ENCODE results near the gene SNPH.

Gene SNPH

DNA sequence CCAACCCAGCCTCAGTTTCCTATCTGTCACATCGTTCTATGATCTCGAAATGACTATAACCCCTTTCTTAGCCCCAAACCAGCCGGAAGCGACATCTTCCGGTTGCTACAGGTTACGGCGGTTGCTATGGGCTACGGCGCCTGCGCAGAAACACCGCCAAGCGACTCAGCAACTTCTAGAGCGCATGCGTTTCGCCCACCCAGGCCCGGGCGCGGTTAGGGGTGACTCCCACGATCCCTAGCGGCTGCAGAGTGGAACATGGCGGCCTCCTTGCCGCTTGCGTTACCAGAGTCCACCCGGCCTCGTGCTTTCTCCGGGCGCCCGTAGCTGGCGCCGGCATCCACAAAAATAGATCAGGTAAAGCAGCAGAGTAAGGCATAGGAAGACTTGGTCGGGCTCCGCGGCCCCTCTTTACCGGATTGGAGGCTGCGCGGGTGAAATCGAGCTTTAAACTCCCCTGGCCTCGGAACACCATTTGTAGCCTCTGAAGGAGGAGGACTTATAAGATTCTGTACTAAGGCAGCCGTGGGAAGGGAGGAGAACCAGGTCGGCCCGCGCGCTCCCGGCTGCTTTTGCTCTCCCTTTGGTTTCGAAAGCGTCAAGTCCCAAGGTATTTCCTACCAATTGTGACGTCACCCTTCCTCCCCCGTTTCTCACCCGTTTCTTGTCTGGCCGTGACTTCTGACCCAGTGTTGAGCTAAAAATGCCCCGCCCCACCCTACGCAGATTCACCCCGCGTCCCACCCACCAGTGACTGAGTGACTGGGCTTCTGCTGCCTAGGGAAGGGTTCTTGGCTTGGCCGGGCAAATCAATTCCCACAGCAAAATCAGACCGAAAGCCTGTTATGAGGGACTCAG, 59.3 kb downstream of the SNPH start:
- DNase-seq = peak; percentile 97 to 98 (median 98)

DNA sequence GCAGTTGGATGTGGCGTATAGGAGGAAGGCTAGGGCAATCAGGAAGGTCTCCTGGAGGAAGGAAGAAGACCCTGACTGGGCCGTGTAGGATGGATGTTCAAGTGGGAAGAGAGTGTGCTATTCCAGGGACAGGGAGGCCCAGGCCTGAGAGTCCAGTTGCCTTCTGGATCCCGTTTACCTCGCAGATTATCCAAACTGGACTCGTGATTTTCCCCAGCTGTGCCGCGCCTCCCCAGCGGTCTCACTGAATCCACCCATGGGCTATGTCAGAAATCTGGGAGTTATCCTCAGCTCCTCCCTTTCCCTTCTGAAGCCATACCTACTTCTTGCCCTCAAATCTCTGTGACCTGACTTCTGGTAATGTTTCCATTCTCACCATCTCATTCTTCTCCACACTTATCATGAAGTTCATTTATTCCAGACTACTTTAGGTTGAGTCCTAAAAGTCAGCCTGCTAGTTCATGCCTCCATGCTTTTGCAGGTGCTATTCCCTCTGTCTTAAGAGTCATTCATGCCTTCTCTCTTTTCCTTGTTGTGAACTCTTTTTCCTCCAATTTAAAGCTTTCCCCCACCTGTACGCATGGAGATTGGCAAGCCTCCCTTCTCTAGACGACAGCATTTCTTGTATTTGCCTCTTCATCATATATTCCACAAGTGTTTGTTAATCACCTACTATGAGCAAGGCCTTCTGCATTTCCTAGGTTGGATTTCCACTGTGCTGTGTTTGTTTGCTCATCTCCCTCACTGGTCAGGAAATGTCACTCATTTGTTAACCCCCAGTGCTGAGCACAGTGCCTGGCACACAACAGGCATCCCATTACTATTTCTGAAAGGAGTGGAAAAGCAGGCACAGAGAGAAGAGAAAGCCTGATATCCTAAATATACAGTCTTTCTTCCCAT, 60.2 kb downstream of the SNPH start:
- DNase-seq = no peak

DNA sequence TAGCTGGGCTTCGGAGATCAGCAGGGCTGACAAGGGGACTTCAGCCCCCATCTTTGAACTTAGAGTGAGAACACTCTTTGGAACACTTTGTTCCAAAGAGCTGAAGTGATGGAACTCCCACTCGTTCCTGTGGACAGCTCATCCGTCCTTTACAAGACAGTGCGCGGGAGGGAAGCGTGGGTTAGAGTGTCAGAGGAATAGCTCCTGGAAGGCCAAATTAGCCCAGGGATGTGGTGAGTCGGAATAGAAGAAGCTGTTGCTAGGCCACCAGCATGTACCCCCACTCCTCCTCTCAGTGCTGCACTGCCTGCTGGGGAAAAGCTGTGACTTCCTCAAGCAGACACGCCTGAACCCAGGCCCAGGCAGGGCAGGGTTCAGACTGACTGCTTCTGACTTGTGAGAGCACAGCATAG, 61.2 kb downstream of the SNPH start:
- DNase-seq = no peak

DNA sequence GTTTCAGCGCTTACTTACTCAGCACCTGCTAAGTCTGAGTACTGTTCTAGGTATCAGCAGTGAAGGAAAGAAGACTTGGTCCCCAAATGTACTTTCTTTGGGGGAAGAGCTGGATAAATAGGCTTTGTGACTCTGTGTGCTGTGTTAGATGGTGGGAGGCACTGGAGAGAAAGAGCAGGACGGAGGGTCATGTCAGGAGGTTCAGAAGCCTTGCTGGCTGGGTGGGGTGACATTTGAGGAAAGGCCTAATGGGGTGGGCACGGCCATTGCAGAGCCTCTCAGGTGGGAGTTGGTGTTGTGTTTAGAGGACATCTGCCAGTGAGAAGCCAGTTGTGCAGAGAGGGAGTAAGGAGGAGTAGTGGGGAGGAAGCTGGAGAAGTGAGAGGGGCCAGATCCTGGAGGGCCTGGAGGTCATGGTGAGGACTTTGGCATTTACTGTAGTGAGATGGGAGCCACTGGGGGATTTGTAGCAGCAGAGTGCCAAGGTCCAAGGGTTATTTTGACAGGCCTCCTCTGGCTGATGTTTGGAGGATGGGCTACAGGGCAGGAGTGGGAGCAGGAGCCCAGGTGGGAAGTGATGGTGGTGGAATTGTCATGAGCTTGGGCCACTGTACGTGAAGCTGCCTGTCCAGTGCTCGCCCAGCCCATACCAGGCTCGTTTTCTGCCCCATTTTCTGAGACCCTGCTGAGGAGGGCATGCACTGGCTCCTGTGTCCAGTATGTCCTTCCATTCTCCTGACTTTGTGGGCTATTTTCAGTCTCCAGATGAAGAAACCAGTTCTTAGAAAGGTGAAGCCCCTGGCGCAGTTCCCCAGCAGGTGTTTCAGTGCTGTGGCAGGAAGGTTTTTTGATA, 62.0 kb downstream of the SNPH start:
- DNase-seq = no peak

DNA sequence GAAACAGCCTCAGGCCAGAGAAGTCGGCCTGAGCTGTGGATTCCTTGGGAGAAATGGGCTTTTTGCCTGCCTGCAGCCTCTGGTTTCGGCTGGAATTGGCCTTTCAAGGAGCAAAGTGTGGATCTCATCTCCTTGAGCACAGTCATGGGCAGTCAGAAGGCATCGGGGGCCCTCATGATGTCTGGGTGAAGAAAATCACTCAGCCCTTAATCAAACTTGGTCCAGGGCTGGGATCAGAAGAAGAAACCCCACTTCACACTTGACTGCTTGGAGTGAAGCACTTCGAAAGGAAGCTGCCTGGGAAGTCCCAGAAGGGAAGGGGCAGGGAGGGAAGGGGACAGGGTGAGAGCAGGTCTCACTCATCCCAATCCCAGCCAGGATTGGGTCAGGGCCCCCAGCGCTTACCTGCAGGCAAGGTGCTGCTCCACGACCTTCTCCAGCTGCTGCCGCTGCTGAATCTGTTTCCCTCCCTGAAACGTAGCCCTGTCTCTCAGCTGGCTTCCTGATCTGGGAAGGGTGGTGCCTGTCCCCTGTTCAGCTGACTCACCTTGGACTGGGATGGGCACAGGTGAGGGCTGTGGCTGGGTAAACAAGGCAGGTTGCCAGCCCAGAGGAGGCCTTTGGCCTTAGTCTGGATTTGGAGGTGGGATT, 62.7 kb downstream of the SNPH start, which contains the start of gene SDCBP2:
SDCBP2 (minus strand) TSS at position 460 of the 651 bp plus-strand sequence. CDS start 8,723 bp downstream, outside the sequence.
- no peak for DNase-seq

DNA sequence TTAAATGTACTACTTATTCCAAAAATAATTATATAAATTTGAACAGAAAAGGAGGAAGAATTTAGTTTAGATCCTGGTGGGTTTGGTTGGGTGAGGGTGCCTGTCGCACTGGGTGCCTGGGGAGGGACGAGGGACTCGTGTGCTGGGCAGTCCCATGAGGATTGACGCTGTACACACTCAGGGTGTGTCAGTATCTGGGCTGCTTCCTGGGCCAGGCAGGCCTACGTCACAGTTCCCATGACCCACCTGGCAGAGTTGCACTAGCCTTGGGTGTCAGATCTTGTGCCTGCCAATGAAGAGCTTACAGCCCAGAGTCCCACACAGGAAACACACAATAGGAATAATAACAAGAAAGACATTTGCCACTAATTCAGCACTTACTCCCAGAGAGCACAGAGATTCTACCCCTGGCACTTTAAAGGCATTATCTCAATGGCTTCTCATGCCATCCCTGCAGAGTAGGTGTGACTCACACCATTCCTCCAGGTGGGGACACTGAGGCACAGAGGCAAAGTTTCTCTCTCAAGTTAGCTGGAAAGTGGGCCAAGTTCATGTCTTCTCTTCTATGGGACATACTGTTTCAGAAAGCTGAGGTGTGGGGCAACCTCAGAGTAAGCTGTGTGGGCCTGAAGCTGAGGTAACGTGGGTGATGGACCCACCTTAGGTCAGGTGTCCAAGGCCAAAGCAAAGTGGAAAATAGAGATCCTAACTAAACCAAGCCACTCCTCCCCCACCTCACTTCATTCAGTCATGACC, 64.2 kb downstream of the SNPH start:
- no peak for DNase-seq

DNA sequence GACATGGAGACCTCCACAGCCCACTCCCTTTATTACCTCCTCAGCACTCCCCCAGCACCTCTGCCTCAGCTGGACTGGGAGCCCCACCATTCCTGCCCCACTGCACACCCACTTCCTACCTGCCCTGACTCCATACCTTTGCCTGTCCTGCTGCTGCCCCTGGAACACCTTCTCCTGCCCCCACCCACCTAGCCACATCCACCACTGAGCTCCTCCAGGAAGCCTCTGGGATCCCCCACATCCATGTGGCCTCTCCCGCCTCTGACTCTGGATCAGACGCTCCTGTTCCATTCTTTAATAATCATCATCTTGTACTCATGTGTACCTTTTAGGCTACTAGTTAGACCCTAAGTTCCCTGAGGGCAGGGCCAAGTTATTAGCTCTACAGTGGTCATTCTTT, 65.0 kb downstream of the SNPH start:
- no peak for DNase-seq

DNA sequence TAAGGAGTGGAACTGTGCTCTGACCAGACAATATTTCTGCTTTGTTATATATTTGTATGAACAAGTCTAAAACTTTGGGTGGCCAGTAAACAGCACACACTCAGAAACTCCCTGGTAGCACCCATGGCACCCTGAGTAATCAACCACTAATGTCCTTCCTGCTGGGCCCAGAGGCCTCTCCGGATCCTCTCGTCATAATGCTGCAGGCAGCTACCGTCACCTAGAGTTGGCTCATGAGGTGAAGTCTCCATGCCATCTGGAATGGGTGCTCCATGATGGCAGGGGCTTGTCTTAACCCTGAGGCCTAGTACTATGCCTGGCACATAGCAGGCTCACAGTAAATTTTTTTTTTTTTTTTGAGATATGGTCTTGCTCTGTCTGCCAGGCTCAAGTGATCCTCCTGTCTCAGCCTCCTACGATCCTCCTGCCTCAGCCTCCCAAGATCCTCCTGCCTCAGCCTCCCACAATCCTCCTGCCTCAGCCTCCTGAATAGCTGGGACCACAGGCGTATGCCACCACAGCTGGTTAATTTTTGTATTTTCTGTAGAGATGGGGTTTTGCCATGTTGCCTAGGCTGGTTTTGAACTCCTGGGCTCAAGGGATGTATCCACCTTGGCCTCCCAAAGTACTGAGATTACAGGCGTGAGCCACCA, 65.8 kb downstream of the SNPH start:
- no peak for DNase-seq

DNA sequence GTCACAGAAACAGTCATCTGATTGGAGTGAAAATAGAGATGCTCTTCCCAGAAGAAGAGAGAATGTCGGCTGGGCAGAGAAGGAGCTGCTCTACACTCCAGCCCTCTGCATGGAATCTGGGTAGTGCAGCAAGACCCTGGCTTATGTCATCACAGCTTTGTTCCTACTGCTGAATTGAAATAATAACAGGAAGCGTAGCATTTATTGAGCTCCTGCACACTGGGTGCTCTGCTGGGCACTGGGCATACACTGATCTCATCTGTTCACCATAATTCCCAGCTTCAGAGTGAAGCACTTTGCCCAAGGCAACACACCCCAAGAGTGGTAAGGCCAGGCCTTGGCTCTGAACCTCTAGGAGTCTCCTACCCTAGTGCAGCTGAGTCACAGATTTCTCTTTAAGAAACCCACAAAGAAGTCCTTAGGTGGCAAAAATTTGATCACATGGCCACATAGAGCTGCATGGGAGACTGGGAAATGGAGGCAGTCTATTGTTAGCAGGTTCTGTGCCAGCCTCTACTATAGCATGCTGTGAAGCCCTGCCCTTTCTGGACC, 66.7 kb downstream of the SNPH start:
- DNase-seq = no peak

DNA sequence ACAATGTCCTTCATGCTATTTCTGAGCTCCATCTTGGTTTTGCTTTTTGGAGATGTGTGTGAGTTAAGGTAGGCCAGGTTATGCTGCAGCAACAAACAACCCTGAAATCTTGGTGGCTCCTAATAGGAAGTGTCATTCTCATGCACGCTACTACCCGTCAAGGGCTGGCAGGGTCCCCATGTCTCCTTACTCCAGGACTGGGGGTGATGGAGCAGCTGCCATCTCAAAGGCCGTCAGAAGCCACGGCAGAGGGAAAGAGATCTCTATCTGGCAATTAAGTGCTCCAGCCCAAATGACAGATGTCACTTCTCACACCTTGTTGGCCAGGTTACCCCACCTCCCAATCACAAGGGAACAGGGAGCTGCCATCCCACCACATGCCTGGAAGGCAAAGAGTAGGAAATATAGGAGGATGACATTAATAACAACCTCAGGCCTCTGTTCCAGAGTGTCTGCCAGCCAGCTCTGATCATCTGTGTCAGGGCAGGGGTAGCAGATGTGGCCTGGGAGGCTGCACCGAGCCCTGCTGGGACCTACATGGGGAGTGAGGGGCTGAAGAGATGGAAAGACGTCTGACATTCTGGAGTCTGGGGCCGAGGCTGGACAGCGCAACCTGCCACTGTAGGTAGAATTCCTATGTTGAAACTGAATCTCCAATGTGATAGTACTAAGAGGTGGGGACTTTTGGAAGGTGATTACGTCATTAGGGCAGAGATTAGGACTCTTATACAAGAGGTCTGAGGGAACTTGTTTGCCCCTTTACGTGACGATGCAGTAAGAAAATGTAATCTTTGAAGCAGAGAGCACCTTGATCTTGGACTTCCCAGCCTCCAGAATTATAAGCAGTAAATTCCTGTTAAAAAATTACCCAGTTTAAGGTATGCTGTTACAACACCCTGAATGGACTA, 67.6 kb downstream of the SNPH start:
- DNase-seq = no peak

DNA sequence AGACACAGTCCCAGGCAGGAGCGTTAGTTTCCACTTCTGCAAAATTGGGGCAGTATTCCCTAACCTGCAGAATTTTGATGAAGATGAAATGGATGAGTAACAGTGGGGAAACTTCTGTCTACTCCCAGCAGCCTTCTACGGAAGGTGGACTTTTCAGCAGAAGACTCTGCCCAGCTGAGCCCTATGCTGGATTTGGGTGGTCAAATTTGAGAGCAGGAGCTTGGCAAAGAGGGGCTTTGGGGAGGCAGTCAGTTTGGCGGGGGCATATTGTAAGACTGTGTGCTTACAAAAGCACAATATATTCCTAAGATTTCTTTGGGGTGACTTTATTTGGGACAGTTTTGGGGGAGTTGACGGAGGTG, 68.3 kb downstream of the SNPH start:
- DNase-seq = no peak

DNA sequence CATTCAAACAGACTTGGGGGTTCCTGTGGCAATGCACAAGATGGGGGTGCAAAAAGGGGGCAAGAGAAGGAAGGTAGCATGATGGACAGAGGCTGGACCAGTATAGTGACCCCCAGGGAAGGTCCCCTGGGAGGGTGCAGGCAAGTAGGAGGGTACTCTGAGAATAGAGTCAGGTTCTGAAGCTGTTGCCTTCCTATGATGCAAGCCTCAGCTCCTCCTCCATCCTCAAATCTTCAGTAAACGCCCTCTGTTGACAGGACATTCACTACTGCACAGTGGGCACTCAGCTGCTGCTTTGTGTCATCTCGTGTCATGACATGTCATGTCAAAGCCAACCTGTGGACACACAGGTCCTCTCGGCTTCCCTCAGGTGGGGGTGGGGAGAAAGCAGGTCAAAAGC, 68.7 kb downstream of the SNPH start:
- DNase-seq = no peak

DNA sequence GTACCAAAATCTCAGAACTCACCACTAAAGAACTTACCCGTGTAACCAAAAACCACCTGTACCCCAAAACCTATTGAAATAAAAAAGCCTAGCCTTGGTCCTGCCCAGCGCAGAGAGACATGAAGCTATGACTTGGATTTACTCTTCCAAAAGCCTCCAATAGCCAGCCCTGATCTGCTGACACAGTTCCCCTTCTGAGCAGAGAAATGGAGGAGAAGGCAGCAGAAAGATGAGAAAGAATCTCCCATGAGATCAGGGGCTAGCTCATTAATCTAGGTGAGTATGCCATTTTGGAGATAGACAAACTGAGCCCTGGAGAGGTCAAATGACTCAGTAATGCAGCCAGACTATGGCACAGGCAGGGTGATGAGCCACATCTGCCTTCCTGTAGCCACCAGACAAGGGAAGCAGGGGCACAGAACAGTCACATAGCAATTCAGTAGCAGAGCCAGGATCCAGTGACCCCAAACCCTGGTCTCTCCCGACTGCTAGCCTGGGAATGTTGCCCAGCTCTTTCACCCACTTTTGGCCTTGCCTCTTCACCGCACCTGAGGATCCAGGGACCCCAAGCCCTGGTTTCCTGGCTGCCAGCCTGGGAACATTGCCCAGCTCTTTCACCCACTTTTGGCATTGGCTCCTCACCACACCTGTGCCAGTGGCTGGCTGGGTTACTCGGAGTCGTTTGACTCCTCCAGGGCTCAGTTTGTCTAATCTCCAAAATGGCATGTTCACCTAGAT, 70.0 kb downstream of the SNPH start:
- no peak for DNase-seq

DNA sequence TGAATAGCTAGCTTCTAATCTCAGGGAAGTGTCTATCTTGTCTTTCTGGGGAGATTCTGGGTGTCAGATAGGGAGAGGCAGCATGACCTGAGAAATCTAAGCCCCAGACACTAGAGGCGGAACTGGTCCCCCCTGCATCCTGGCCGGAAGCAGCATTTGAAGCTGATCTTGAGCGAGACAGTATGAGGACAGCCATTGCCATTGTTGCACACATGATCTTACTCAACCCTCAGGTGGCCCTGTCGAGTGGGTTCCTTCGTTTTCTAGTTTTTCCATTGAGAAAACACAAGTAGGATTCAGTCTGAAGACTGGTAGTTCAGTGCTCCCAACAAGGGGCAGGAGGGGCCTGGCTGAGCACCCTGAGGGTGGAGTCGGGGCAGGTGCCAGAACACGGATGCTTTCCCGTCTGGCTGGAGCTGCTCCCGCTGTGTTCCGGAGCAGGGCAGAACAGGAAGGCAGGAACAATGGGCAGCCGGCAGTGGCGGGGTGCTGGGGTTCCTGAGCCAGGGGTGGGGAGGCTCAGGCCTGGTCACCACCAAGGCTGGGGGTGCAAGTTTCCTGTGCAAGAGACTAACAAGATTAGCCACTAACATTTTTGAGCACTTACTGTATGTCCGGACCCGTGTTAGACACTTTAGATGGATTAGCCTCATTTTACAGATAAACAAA, 70.7 kb downstream of the SNPH start:
- DNase-seq = no peak

DNA sequence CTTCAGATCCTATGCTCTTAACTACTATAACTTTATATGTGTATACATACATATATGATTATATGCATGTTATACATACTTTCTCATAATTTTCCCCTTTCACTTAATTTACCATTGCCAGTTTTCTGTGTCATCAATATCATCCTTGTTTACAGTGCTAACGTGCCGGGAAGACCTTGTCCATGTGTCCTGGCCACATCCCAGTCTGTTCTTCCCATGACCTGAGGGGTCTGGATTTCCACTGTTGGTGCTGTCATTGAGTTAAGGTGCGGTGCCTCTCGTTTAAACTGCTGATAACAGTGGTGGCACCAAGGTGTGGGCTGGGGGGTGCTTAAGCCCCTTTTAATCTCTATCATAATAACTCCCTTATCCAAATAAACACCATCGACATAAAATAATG, 71.3 kb downstream of the SNPH start:
- DNase-seq = no peak

DNA sequence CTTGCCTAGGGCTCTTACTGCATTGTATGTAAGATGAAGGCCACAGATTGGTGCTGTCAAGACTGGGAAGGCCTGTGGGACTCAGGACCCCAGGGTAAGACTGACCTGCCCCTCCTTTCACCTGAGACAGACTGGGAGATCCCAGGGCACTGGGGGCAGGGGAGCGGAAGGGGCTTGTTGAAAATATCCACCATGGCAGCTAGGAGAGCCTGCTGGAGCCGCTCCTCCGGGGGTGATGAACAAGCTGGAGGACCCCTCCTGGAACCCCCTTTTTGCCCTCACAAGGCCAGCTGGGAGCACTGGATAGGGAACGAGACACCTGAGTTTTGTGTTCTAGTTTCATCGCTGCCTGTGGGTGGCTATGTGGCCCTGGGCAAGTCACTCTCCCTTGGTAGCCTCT, 72.0 kb downstream of the SNPH start:
- DNase-seq = no peak

DNA sequence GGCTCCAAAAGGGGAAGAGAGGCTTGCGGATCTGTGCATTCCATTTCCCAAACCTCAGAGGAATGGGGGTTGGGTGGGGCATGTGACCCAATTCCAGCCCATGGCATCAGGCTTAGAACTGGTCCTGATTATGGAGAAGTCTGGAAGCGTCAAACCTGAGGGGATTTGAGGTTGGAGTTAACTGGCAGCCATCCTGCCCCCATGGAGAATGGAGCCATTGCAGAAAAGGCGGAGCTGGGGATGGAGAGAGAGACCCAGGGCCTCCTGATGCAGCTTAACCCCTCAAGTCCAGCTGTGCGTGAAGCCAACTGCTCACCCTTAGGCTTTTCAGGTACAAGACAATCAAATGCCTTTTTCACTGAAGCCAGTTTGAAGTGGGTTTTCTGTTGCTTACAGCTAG, 72.7 kb downstream of the SNPH start:
- DNase-seq = no peak

DNA sequence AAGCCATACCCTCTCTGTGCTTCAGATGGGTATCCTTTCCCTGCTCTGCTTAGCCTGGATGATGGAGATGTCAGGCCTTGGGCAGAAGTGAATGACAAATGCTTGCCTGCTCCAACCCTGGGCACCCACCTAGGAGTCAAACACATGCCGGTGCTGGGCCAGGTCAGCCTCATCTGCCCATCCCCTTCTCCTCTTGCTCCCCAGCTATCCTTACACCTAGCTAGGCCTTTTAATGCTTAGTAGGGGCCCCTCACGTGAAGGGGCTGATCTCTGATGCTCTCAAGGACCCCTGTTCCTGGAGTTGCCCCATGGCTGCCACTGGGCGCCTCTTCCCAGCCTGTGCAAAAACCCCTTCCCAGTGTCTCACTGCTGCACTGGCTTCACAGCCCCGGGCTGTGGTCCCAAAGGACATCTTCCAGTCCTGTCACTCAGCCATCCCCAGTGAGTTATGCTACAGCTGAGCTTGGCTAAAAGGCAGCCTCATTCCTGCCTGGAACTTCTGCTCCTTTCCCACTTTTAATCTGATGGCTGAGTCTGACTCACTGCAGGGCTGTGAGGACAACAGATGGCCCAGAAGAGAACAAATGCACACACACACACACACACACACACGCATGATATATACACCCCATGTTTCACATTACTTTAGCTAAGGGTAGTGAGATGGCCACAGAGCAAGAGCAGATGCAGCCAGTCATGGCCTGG, 75.6 kb downstream of the SNPH start:
- DNase-seq = no peak

Measured in activated naive CD4-positive, alpha-beta T cell (primary cell).